Spinal cord (tissue), 10 donors: ENCODE results near the gene NUBPL. TPM values are rescaled to one million over a fixed set of nuclear protein-coding genes. Genes with fewer than 3 reads are reported as not detected.
"Not testable (repeated sequence)": the region's sequence is repeated elsewhere in the genome, so short reads cannot be mapped to it uniquely, and the experiment has no call there.

Experiments used
- DNase-seq, 6 donors: peaks; one replicate each; pipeline versions ENCODE4 v3.0.0 to v3.0.0-alpha.2; 2013 to 2015; ENCODE audit warnings: low spot score in 6 of 6, low read depth in 4 of 6
- H3K27ac ChIP-seq: one replicate; pipeline ENCODE4 v1.5.1; 2013; ENCODE audit warnings: low read depth, low read length, control low read depth
- H3K27me3 ChIP-seq: one replicate; pipeline ENCODE4 v1.6.1; 2013; ENCODE audit warnings: low read length; ENCODE audit not compliant: control insufficient read depth, insufficient read depth
- H3K36me3 ChIP-seq: one replicate; pipeline ENCODE4 v1.6.1; 2013; ENCODE audit warnings: low read length; ENCODE audit not compliant: control insufficient read depth, insufficient read depth
- H3K4me1 ChIP-seq: one replicate; pipeline ENCODE4 v1.6.1; 2013; ENCODE audit warnings: low read length; ENCODE audit not compliant: control insufficient read depth, insufficient read depth
- H3K4me3 ChIP-seq: one replicate; pipeline ENCODE4 v1.5.1; 2013; ENCODE audit warnings: low read depth, low read length, control low read depth
- H3K9me3 ChIP-seq: one replicate; pipeline ENCODE4 v1.6.1; 2013; ENCODE audit warnings: low read length; ENCODE audit not compliant: control insufficient read depth, insufficient read depth
- WGBS: methylation state at CpG from one replicate; pipeline ENCODE4 v1.1.5; 2013; ENCODE audit warnings: missing lambda C conversion rate; ENCODE audit not compliant: insufficient coverage; 5-methylcytosine and 5-hydroxymethylcytosine counted together
- polyA plus RNA-seq, 2 donors: library from polyadenylated mRNA; unstranded; fragments of 120-200 nt; gene quantifications; one replicate each; pipeline ENCODE4 v1.2.1, GENCODE V29; 2013; ENCODE audit not compliant: insufficient read length in 2 of 2
- total RNA-seq, 2 donors: library from RNA; depleted of rRNA in 1 of 2; stranded (reverse); fragments of 120-200 nt in 1 of 2; fragments of >200 nt in 1 of 2; gene quantifications; one replicate each; pipeline versions ENCODE4 v1.2.3 to v1.2.4, GENCODE V29; 2013 to 2014
- donor health status: healthy.

The NUBPL gene
- total and polyA plus RNA-seq, 4 donors, result 11.2 to 17.9 (median 11.5) TPM

DNA sequence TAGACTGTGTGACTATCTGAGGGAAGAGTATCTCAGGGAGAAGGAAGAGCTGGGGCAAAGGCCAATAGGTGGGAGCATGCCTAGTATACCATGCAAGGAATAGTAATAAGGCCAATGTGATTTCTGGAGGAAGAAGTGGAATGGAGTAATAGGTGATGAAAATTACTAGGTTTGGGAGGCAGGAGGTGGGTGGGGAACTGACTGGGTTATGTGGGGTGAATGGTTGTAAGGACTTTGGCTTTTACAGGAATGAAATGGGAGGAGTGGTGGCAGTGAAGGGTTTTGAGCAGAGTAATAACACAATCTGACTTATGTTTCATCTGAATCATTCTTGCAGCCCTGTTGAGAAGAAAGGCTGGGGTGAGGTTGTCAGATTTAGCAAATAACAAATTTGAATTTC lies 30.9 kb downstream of the NUBPL start:
- DNase-seq, result no peak
- Histone ChIP-seq H3K27me3 (no peaks in the 10 kb centered on the region), H3K36me3 (no peaks in the 10 kb centered on the region), H3K9me3 (no peaks in the 10 kb centered on the region), H3K27ac (no peak overlapping the region), H3K4me1 (no peaks in the 10 kb centered on the region), H3K4me3 (no peak overlapping the region)

DNA sequence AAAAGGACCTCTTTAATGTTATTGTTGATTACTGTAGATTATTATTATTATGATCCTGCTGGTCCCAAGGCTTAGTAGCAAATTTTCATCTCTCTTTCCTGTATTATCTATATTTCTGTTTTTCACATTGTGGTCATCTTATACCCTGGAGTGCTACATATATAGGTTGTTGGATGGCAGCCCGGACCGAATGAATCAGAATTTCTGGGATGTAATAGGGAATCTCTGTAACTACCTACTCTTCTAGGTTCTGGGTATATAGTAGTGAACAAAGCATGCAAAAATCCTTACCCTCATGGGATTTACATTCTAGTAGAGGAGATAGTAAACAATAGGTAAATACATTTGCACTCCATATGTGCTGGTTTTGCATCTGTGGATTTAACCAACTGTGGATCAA lies 31.4 kb downstream of the NUBPL start:
- WGBS, result no CpG with 5 or more reads among the region's 2 CpGs
- no peak overlapping the region for H3K27ac ChIP-seq
- no peaks in the 10 kb centered on the region for H3K4me1 ChIP-seq
- H3K4me3 ChIP-seq, result no peak overlapping the region
- no peaks in the 10 kb centered on the region for H3K36me3 ChIP-seq
- H3K9me3 ChIP-seq, result no peaks in the 10 kb centered on the region
- no peaks in the 10 kb centered on the region for H3K27me3 ChIP-seq
- DNase-seq, result no peak

DNA sequence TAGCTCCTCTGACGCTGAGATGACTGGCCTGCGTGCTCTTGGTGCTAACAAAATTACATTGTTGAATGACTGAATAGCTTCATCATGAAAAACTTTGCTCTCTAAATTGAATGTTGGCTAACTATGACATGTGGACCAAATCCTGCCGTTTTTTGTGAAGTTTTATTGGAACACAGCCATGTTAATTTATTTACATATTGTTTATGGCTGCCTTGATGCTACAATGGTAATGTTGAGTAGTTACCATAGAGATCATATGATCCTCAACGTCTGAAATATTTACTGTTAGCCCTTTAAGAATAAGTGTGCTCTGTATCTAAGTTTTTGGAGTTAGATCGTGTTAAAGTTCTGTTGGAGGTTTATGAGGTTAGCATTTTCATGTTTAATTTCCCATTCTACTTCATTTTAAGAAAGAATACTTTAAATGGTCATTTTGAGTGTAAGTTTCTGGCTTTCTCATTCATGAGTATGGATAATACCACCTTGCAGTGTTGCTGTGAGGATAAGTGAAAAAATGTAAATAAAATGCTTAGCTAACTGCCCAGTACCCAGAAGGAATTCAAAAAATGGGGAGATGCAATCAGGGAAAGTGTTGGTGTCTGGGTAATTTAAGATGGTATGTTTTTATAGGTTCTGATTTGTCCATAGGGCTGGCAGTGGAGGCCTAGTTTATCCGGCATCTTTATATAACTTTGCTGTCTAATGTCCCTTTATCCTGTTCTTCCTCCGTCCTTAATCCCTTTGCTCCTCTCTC lies 35.3 kb downstream of the NUBPL start:
- Histone ChIP-seq H3K27ac (no peak overlapping the region), H3K27me3 (no peaks in the 10 kb centered on the region), H3K4me1 (no peaks in the 10 kb centered on the region), H3K9me3 (no peaks in the 10 kb centered on the region), H3K36me3 (peaks cover 4% of the 10 kb centered on the region), H3K4me3 (no peak overlapping the region)
- no peak for DNase-seq
- 75% methylated on average over 1 of the region's 7 CpGs for WGBS

DNA sequence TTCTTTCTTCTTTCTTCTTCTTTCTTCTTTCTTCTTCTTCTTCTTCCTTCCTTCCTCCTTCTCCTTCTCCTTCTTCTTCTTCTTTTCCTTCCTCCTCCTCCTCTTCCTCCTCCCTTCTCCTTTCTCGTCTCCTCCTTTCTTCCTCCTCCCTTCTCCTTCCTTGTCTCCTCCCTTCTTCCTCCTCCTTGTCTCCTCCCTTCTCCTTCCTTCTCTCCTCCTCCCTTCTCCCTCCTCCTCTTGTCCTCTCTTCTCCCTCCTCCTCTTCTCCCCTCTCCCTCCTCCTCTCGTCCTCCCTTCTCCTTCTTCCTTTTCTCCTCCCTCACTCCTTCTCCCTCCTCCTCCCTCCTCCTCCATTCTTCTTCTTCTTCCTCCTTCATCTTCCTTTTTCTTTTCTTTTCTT lies 44.5 kb downstream of the NUBPL start:
- H3K36me3 ChIP-seq, result peaks cover 3% of the 10 kb centered on the region
- H3K4me1 ChIP-seq, result no peaks in the 10 kb centered on the region
- 92% methylated on average over 2 of the region's 2 CpGs for WGBS

DNA sequence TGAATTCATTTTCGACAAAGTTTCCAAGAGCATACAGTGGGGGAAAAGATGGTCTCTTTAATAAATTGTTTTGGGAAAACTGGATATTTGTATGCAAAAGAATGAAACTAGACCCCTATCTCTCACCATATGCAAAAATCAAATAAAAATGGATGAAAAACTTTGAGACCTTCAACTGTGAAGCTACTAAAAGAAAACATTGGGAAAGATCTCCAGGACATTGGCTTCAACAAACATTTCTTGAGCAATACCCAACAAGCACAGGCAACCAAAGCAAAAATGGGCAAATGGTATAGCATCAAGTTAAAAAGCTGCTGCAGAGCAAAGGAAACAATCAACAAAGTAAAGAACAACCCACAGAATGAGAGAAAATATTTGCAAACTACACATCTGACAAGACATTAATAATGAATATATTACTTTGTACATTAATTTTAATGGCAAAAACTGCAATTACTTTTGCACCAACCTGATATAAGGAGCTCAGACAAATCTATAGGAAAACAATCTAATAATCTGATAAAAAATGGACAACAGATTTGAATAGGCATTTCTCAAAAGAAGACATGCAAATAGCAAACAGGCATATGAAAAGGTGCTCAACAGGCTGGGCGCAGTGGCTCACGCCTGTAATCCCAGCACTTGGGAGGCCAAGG lies 50.7 kb downstream of the NUBPL start:
- H3K27me3 ChIP-seq, result no peaks in the 10 kb centered on the region
- no peak for DNase-seq
- WGBS, result 100% methylated on average over 2 of the region's 3 CpGs
- peaks cover 7% of the 10 kb centered on the region for H3K9me3 ChIP-seq
- H3K27ac ChIP-seq, result no peak overlapping the region
- H3K4me3 ChIP-seq, result no peak overlapping the region
- H3K4me1 ChIP-seq, result no peaks in the 10 kb centered on the region
- H3K36me3 ChIP-seq, result no peaks in the 10 kb centered on the region

More for the DNA sequence above, 44.5 kb downstream of the NUBPL start:
- H3K27me3 ChIP-seq, result no peaks in the 10 kb centered on the region
- H3K4me3 ChIP-seq, result no peak overlapping the region
- no peak for DNase-seq
- peaks cover 4% of the 10 kb centered on the region for H3K9me3 ChIP-seq
- no peak overlapping the region for H3K27ac ChIP-seq

DNA sequence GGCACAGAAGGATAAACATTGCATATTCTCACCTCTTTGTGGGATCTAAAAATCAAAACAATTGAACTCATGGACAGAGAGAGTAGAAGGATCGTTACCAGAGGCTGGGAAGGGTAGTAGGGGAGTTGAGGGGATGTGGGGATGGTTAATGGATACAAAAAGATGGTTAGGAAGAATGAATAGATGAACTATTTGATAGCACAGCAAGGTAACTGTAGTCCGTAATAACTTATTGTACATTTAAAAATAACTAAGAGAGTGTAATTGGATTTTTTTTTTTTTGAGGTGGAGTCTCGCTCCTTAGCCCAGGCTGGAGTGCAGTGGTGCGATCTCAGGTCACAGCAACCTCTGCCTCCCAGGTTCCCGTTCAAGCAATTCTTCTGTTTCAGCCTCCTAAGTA lies 52.0 kb downstream of the NUBPL start:
- Histone ChIP-seq H3K9me3 (peaks cover 4% of the 10 kb centered on the region), H3K27me3 (no peaks in the 10 kb centered on the region), H3K36me3 (no peaks in the 10 kb centered on the region), H3K4me1 (no peaks in the 10 kb centered on the region), H3K4me3 (no peak overlapping the region), H3K27ac (no peak overlapping the region)
- 100% methylated on average over 4 of the region's 5 CpGs for WGBS
- no peak for DNase-seq

DNA sequence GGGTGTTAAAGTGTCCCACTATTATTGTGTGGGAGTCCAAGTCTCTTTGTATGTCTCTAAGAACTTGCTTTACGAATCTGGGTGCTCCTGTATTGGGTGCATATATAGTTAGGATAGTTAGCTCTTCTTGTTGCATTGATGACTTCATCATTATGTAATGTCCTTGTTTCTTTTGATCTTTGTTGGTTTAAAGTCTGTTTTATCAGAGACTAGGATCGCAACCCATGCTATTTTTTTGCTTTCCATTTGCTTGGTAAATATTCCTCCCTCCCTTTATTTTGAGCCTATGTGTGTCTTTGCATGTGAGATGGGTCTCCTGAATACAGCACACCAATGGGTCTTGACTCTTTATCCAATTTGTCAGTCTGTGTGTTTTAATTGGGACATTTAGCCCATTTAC lies 57.7 kb downstream of the NUBPL start:
- no CpG with 5 or more reads among the region's 2 CpGs for WGBS
- H3K27me3 ChIP-seq, H3K4me1 ChIP-seq, H3K4me3 ChIP-seq, H3K36me3 ChIP-seq, H3K27ac ChIP-seq, DNase-seq: not testable (repeated sequence)
- peaks cover 14% of the 10 kb centered on the region for H3K9me3 ChIP-seq

DNA sequence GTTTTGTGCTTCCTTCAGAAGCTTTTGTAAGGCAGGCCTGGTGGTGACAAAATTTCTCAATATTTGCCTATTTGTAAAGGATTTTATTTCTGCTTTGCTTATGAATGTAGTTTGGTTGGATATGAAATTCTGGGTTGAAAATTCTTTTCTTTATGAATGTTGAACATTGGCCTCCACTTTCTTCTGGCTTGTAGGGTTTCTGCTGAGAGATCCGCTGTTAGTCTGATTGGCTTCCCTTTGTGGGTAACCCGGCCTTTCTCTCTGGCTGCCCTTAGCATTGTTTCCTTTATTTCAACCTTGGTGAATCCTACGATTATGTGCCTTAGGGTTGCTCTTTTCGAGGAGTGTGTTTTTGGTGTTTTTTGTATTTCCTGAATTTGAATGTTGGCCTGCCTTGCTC lies 58.2 kb downstream of the NUBPL start:
- H3K4me1 ChIP-seq, result no peaks in the 10 kb centered on the region
- no peak overlapping the region for H3K4me3 ChIP-seq
- DNase-seq, result no peak
- H3K27ac ChIP-seq, result no peak overlapping the region
- H3K9me3 ChIP-seq, result peaks cover 14% of the 10 kb centered on the region
- no CpG with 5 or more reads among the region's 4 CpGs for WGBS
- no peaks in the 10 kb centered on the region for H3K36me3 ChIP-seq
- H3K27me3 ChIP-seq, result no peaks in the 10 kb centered on the region

DNA sequence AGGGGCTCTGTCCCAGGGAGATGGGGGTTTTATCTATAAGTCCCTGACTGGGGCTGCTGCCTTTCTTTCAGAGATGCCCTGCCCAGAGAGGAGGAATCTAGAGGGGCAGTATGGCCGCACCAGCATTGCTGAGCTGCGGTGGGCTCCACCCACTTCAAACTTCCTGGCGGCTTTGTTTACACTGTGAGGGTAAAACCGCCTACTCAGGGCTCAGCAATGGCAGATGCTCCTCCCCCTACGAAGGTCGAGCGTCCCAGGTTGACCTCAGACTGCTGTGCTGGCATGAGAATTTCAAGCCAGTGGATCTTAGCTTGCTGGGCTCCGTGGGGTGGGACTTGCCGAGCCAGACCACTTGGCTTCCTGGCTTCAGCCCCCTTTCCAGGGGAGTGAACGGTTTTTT lies 59.7 kb downstream of the NUBPL start:
- 97% methylated on average over 10 of the region's 10 CpGs for WGBS
- DNase-seq, H3K36me3 ChIP-seq, H3K4me1 ChIP-seq, H3K27me3 ChIP-seq, H3K27ac ChIP-seq, H3K4me3 ChIP-seq: not testable (repeated sequence)
- H3K9me3 ChIP-seq, result peaks cover 14% of the 10 kb centered on the region

DNA sequence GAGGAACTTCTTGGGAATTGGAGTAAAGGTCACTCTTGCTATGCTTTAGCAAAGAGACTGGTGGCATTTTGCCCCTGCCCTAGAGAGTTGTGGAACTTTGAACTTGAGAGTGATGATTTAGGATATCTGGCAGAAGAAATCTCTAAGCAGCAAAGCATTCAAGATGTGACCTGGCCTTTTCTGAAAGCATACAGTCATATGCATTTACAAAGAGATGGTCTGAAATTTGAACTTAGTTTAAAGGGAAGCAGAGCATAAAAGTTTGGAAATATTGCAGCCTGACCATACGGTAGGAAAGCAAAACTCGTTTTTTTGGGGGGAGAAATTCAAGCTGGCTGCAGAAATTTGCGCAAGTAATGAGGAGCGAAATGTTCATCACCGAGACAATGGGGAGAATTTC lies 60.9 kb downstream of the NUBPL start:
- no peak for DNase-seq
- WGBS, result 100% methylated on average over 2 of the region's 5 CpGs
- Histone ChIP-seq H3K4me1 (no peaks in the 10 kb centered on the region), H3K36me3 (no peaks in the 10 kb centered on the region), H3K4me3 (no peak overlapping the region), H3K27ac (no peak overlapping the region), H3K9me3 (peaks cover 14% of the 10 kb centered on the region), H3K27me3 (no peaks in the 10 kb centered on the region)
